Activated naive CD4-positive, alpha-beta T cell treated with anti-CD3 and anti-CD28 coated beads for 36 hours (primary cell): Measurements from ENCODE around the gene ZNF821. TPM values are rescaled to one million over a fixed set of nuclear protein-coding genes. Genes with fewer than 3 reads are reported as not detected.

Experiments
- CTCF ChIA-PET: fragments of 350-600 bp; sonication (Branson Sonifier 250); formaldehyde crosslinking; loops from one replicate; lab custom pipeline; 2021; ENCODE audit warnings: antibody characterized with exemption; lab: Charles Lee
- DNase-seq: peaks from one replicate; pipeline ENCODE4 v3.0.0-alpha.2; 2020
- H3K27ac Mint-ChIP-seq: one replicate; pipeline ENCODE4 v1.8.0; 2021; ENCODE audit warnings: mild to moderate bottlenecking, mixed read lengths
- H3K27me3 Mint-ChIP-seq: one replicate; pipeline ENCODE4 v1.8.0; 2021; ENCODE audit warnings: low read depth, mixed read lengths
- H3K36me3 Mint-ChIP-seq: one replicate; pipeline ENCODE4 v1.8.0; 2021; ENCODE audit warnings: low read depth, mixed read lengths
- H3K4me1 Mint-ChIP-seq: one replicate; pipeline ENCODE4 v1.8.0; 2021; ENCODE audit warnings: low read depth, mixed read lengths
- H3K4me3 Mint-ChIP-seq: one replicate; pipeline ENCODE4 v1.8.0; 2021; ENCODE audit warnings: mild to moderate bottlenecking, moderate library complexity, mixed read lengths
- H3K9me3 Mint-ChIP-seq: one replicate; pipeline ENCODE4 v1.8.0; 2021; ENCODE audit warnings: mixed read lengths
- intact Hi-C: fragments of 100-400 bp; cut with micrococcal nuclease; formaldehyde crosslinking; loops from one replicate; pipeline ENCODE4 v1.15.1; 2023
- total RNA-seq, 2 experiments: library from RNA; stranded (reverse); gene quantifications; one replicate each; pipeline ENCODE4 v1.2.3, GENCODE V29; 2021

Gene ZNF821
- total RNA-seq, 2 experiments from 2014 or later, result 5.9 TPM

DNA sequence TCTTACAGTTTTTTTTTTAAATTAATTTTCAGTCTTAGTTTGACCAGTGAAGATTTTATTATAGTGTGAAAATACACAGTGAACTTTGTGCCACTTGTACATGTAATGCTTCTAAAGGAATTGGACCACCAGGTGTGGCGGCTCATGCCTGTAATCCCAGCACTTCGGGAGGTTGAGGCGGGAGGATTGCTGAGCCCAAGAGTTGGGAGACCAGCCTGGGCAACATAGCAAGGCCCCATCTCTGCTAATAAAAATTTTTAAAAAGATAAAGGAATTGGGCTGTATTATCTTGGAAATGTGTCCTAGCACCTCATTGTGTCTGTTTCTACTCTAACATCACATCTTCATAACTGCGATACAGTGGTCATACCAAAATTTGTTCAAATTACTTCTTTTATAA is 15.2 kb upstream of the ZNF821 start:
- CTCF ChIA-PET, result interaction anchor here (0.7 kb wide), 1 partner anchor 19 kb away, joined by 3 read pairs; no protein-coding TSS in a partner anchor
- no peak overlapping the region for H3K4me3 Mint-ChIP-seq
- H3K36me3 Mint-ChIP-seq, result peaks cover 15% of the 10 kb centered on the region
- H3K4me1 Mint-ChIP-seq, result peaks cover 59% of the 10 kb centered on the region
- intact Hi-C loops, result loop anchor here (10.0 kb wide), 1 partner anchor 414 kb away; the partner anchor contains the start of gene ZNF19
- DNase-seq, result no peak
- no peak overlapping the region for H3K27ac Mint-ChIP-seq
- H3K9me3 Mint-ChIP-seq, result no peaks in the 10 kb centered on the region
- H3K27me3 Mint-ChIP-seq, result no peaks in the 10 kb centered on the region

DNA sequence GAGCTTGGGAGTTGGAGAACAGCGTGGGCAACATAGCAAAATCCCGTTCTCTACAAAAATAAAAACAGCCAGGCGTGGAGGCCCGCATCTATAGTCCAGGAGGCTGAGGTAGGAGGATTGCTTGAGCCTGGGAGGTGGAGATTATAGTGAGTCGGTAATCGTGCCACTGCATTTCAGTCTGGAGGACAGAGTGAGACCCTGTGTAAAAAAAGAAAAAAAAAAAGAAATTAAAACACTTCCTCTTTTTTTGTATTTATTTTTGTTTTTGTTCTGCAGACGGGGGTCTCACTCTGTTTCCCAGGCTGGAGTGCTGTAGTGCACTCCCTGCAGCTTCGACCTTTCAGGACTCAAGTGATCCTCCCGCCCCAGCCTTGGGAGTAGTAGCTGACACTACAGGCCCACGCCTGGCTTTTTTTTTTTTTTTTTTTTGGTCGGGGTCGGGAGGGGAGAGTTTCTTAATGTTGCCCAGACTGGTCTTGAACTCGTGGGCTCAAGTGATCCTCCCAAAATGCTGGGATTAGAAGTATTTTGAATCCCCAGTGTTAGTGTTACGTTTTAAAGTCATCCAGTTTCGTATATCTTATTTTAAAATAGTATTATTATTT is 12.9 kb upstream of the ZNF821 start:
- Mint-ChIP-seq H3K4me3 (peak overlapping the region; percentile 77), H3K9me3 (no peaks in the 10 kb centered on the region), H3K4me1 (peaks cover 43% of the 10 kb centered on the region), H3K27me3 (no peaks in the 10 kb centered on the region), H3K27ac (peak overlapping the region; percentile 70), H3K36me3 (peaks cover 11% of the 10 kb centered on the region)
- no peak for DNase-seq
- CTCF ChIA-PET, result interaction anchor here (0.7 to 1.8 kb wide), 5 partner anchors 8 to 65 kb away, joined by 3 to 7 read pairs (median 4); partner anchors contain the start of gene ZNF821
- intact Hi-C loops, result loop anchor here (10.0 kb wide), 1 partner anchor 412 kb away; the partner anchor contains the start of gene ZNF19

DNA sequence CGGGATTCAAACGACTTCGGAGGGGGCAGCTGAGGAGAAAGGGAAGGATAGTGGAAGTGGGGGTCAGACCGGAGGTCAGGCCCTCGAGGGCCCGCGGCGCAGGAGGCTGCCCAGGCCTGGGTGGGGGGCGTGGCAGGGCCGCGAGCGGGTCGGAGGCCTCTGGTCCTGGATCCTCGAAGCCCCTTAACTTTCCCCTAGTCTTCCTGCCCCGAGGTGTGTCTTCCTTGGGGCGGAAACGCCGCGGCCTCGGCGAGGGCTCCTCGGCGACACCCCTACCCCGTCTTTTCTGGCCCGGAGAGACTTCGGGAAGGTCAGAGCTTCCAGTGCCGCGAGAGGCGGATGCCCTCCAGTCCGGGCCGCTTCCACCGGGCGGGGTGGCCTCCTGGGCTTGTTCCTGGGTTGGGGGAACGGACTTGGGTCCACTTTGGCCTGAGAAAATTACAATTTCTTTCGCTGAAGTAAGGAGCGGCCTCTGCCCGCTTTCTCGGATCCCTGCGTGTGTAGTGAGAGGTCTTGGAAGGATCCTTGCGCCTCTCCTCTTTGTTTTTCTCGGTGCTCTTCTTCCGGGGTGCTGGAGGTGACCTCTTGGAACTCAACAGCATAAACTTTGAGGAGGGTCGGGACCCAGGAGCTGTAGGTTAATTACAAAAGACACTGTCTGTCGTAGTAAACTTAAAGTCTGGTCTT is 11.8 kb upstream of the ZNF821 start:
- no peaks in the 10 kb centered on the region for H3K27me3 Mint-ChIP-seq
- intact Hi-C loops, result loop anchor here (1.0 to 10.0 kb wide), 11 partner anchors 12 to 411 kb away; partner anchors contain the start of genes DHODH, DHX38, PHLPP2 and TXNL4B
- H3K4me1 Mint-ChIP-seq, result peaks cover 37% of the 10 kb centered on the region
- CTCF ChIA-PET, result interaction anchor here (1.3 to 3.2 kb wide), 4 partner anchors 9 to 66 kb away, joined by 4 to 24 read pairs (median 6); partner anchors contain the start of gene ZNF821
- H3K36me3 Mint-ChIP-seq, result peaks cover 11% of the 10 kb centered on the region
- H3K4me3 Mint-ChIP-seq, result peak overlapping the region; percentile 97
- no peaks in the 10 kb centered on the region for H3K9me3 Mint-ChIP-seq
- DNase-seq, result peak; percentile 43
- H3K27ac Mint-ChIP-seq, result peak overlapping the region; percentile 96

DNA sequence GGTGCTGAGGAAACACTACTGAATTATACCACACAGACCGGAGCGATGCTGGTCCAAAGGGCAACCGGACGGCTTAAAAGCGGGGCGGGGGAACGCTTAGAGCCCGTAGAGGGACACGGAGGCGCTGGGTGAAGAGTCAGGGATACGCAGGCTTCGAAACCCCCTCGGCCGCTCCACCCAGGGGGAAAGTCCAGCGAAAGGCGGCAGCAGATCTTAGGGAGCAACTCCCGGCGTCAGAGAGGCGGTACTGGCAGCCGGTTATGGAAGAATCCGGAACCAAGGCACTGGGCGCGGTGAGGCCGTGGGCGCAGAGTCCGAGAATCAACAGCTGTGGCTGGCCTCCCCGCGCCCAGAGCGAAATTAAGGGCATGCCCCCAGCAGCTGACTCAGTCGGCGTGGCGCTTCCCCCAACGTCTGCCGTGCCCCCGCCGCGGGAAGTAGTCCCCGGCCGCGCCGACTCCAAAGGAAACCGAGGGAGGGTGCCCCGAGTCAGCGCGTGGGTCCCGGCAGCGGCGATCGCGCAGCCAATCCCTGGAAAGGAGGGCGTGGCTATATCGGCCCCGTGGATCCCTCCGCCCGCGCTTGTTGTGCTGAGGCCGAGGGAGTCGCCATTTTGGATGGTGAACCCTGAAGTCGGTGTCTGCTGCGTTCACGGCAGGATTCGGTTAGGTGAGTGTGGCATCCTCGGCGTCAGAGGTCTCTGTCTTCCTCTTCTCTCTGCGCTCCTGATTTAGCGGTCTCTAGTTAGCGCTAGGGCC is 11.1 kb upstream of the ZNF821 start, which contains the start of gene IST1:
Gene IST1, plus strand, starts transcription at position 611 of the 758 bp plus-strand sequence. CDS start 20,110 bp downstream, outside the sequence.
- Mint-ChIP-seq H3K9me3 (no peaks in the 10 kb centered on the region), H3K4me3 (peak within 1 kb of the TSS; percentile 97), H3K27me3 (no peaks in the 10 kb centered on the region), H3K36me3 (peaks cover 11% of the 10 kb centered on the region), H3K4me1 (peaks cover 33% of the 10 kb centered on the region), H3K27ac (peak within 1 kb of the TSS; percentile 96)
- peak; percentile 99 for DNase-seq
- intact Hi-C loops, result loop anchor here (1.0 to 10.0 kb wide), 11 partner anchors 11 to 410 kb away; partner anchors contain the start of genes DHODH, DHX38, PHLPP2 and TXNL4B
- CTCF ChIA-PET, result interaction anchor here (3.2 kb wide), 1 partner anchor 13 kb away, joined by 24 read pairs; the partner anchor contains the start of gene ZNF821

DNA sequence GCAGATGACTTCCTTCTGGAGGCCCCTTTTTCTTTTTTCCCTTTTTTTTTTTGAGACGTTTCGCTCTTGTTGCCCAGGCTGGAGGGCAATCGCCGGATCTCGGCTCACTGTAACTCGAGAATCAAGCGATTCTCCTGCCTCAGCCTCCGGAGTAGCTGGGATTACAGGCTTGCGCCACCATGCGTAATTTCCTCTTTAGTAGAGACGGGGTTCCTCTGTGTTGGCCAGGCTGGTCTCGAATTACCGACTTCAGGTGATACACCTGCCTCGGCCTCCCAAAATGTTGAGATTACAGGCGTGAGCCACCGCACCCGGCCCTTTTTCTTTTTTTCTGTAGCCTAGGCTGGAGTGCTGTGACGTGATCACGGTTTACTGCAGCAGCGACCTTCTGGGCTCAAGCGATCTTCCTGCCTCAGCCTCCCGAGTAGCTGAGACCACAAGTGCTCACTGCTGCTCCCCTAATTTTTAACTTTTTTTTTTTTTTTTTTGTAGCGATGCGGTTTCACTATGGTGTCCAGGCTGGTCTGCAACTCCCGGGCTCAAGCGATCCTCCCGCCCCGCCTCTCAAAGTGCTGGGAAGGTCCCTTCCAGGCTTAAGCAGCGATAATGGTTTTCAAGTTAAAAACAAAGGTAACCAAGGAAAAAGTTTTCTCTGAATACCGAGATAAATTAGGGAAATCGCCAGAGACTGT is 10.4 kb upstream of the ZNF821 start:
- Mint-ChIP-seq H3K4me3 (peak overlapping the region; percentile 97), H3K36me3 (peaks cover 11% of the 10 kb centered on the region), H3K27ac (peak overlapping the region; percentile 96), H3K4me1 (peaks cover 28% of the 10 kb centered on the region), H3K9me3 (no peaks in the 10 kb centered on the region), H3K27me3 (no peaks in the 10 kb centered on the region)
- peak; percentile 68 for DNase-seq
- CTCF ChIA-PET, result interaction anchor here (0.6 to 3.2 kb wide), 3 partner anchors 8 to 249 kb away, joined by 4 to 24 read pairs (median 7); partner anchors contain the start of gene ZNF821
- intact Hi-C loops, result loop anchor here (2.0 to 10.0 kb wide), 3 partner anchors 14 to 410 kb away; partner anchors contain the start of gene ZNF19

DNA sequence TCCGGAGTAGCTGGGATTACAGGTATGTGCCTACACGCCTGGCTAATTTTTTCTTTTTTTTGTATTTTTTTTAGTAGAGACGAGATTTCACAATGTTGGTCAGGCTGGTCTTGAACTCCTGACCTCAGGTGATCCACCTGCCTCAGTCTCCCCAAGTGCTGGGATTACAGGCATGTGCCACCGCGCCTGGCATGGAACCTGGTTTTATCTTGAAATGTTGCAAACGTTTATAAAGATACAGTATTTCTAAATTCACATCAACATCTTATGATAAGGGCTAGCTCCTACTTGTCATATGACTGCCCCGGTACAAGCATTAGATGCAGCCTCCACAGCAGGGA is 9.9 kb upstream of the ZNF821 start:
- H3K9me3 Mint-ChIP-seq, result no peaks in the 10 kb centered on the region
- H3K27me3 Mint-ChIP-seq, result no peaks in the 10 kb centered on the region
- intact Hi-C loops, result loop anchor here (2.0 to 10.0 kb wide), 3 partner anchors 13 to 409 kb away; partner anchors contain the start of gene ZNF19
- H3K4me1 Mint-ChIP-seq, result peaks cover 23% of the 10 kb centered on the region
- H3K27ac Mint-ChIP-seq, result peak overlapping the region; percentile 96
- DNase-seq, result no peak
- CTCF ChIA-PET, result interaction anchor here (0.6 to 3.2 kb wide), 3 partner anchors 7 to 248 kb away, joined by 4 to 24 read pairs (median 7); partner anchors contain the start of gene ZNF821
- peak overlapping the region; percentile 97 for H3K4me3 Mint-ChIP-seq
- H3K36me3 Mint-ChIP-seq, result peaks cover 9% of the 10 kb centered on the region

DNA sequence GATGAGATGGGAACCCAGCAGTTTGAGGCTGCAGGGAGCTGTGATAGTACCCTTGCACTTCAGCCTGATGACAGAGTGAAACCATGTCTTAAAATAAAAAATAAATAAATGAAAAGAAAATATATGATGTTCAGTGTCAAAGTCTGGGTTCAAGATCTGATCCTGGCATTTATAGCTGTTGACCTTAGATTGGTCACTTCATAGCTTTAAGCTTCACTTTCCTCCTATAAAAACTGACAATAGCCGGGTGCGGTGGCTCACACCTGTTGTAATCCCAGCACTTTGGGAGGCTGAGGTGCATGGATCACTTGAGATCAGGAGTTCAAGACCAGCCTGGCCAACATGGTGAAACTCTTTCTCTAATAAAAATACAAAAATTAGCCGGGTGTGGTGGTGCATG is 5.2 kb upstream of the ZNF821 start:
- no peak overlapping the region for H3K27ac Mint-ChIP-seq
- H3K4me1 Mint-ChIP-seq, result peaks cover 13% of the 10 kb centered on the region
- intact Hi-C loops, result no loop called here
- no peak for DNase-seq
- H3K27me3 Mint-ChIP-seq, result no peaks in the 10 kb centered on the region
- no peaks in the 10 kb centered on the region for H3K9me3 Mint-ChIP-seq
- CTCF ChIA-PET, result no interaction called here
- H3K4me3 Mint-ChIP-seq, result no peak overlapping the region
- peaks cover 2% of the 10 kb centered on the region for H3K36me3 Mint-ChIP-seq

DNA sequence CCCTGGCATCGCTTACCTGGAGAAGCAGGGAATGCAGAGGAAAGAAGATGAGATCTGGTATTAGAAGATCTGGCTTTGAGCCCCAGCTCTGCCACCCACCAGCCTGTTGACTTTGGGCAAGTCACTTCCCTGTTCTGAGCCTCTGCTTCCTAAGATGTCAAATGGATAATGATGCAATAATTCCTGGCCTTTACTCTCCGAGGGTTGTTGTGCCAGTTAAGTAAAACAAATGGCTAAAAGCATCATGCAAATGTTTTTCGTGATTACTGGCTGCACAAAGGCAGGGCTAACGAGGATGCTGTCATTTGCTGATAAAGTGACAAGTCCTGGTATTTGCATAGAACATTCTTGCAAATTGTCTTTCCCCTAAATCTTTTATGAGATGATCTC is 1.3 kb upstream of the ZNF821 start:
- CTCF ChIA-PET, result interaction anchor here (1.0 to 1.4 kb wide), 2 partner anchors 18 to 76 kb away, joined by 3 to 5 read pairs; no protein-coding TSS in a partner anchor
- Mint-ChIP-seq H3K4me1 (peaks cover 37% of the 10 kb centered on the region), H3K27me3 (no peaks in the 10 kb centered on the region), H3K36me3 (peaks cover 2% of the 10 kb centered on the region), H3K9me3 (no peaks in the 10 kb centered on the region), H3K27ac (peak overlapping the region; percentile 31), H3K4me3 (peak overlapping the region; percentile 93)
- intact Hi-C loops, result no loop called here
- no peak for DNase-seq

DNA sequence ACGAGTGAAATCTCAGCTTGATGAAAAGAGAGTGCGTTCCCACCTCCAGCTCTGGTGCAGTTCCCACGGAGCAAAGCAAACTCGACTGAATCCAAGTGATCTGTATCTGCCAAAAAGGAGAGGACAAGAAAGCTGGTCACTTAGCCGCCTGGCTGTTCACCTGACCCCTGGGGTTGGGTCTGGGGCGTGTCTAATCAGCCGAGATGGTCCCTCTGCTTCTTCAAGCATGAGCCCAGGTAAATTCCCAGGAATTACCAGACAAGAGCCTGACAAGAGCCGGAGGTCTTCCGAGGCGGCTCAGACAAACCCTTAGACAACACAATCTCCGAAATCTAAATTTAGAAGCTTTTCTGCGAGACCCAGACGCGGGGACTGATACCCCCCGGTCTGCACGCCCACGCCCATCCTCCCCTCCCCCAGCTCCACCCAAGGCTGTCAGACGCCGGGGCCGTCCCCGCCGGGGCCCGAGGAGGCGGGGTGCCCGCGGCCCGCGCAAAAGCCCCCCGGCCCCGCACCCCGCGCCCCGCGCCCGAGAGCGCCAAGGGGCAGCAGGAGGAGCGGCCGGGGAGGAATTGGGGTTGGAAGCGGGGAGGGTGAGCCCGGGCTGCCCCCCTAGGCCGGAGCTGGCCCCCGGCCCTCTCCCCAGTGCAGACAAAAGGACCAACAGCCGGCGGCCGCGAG is 674 bp downstream of the ZNF821 start:
- peak overlapping the region; percentile 56 for H3K27ac Mint-ChIP-seq
- peak; percentile 66 for DNase-seq
- H3K4me3 Mint-ChIP-seq, result peak overlapping the region; percentile 79
- H3K27me3 Mint-ChIP-seq, result no peaks in the 10 kb centered on the region
- intact Hi-C loops, result loop anchor here (1.0 to 5.0 kb wide), 6 partner anchors 74 to 316 kb away; partner anchors contain the start of genes DHODH, DHX38 and TXNL4B
- peaks cover 48% of the 10 kb centered on the region for H3K4me1 Mint-ChIP-seq
- H3K36me3 Mint-ChIP-seq, result peaks cover 2% of the 10 kb centered on the region
- H3K9me3 Mint-ChIP-seq, result no peaks in the 10 kb centered on the region
- CTCF ChIA-PET, result interaction anchor here (0.6 to 4.5 kb wide), 26 partner anchors 8 to 1319 kb away, joined by 3 to 52 read pairs (median 4); partner anchors contain the start of genes AP1G1 and IST1

DNA sequence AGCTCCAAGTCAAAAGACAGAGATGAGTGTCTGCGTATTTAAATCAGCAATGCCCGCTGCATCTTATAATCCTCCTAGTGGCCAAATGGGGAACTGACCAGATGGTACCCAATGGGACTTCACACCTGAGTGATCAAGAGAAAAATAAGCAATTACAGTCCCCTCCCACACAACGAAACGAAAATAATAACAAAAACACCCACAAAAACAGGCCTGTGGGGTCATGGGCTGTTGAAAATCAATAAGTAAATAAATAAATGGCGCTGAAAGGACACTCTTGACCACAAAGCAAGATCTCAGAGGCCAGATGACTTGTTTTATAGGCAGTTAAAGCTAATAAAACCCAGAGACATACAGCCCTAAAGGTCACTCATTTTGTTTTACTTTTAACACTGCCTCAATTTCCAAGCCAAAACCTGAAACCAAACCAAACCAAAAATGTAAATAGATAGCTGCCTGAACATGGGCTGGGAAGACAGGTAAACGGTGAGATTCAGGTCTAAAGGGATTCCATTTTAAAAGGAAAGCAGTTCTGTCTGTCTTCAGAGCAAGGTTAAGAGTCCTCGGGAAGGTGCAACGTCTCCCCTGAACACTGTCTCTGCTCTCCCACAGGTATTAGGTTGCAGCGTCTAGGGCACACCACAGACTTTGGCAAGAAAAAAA is 1.3 kb downstream of the ZNF821 start:
- DNase-seq, result peak; percentile 89
- H3K27ac Mint-ChIP-seq, result peak overlapping the region; percentile 43
- H3K36me3 Mint-ChIP-seq, result peaks cover 2% of the 10 kb centered on the region
- intact Hi-C loops, result loop anchor here (1.0 to 5.0 kb wide), 7 partner anchors 73 to 315 kb away; partner anchors contain the start of genes DHODH, DHX38, PHLPP2 and TXNL4B
- no peaks in the 10 kb centered on the region for H3K9me3 Mint-ChIP-seq
- no peaks in the 10 kb centered on the region for H3K27me3 Mint-ChIP-seq
- H3K4me3 Mint-ChIP-seq, result peak overlapping the region; percentile 79
- CTCF ChIA-PET, result interaction anchor here (0.6 to 4.5 kb wide), 35 partner anchors 9 to 1318 kb away, joined by 3 to 52 read pairs (median 4); partner anchors contain the start of genes AP1G1 and IST1
- H3K4me1 Mint-ChIP-seq, result peaks cover 48% of the 10 kb centered on the region
